Femur (tissue), 1 donor: Measurements from ENCODE around the gene DNAJC5.
"Not testable (repeated sequence)": the region's sequence is repeated elsewhere in the genome, so short reads cannot be mapped to it uniquely, and the experiment has no call there.

ENCODE experiments used
- DNase-seq: peaks from one replicate; pipeline ENCODE4 v3.0.0-alpha.2; 2017

Gene DNAJC5

DNA sequence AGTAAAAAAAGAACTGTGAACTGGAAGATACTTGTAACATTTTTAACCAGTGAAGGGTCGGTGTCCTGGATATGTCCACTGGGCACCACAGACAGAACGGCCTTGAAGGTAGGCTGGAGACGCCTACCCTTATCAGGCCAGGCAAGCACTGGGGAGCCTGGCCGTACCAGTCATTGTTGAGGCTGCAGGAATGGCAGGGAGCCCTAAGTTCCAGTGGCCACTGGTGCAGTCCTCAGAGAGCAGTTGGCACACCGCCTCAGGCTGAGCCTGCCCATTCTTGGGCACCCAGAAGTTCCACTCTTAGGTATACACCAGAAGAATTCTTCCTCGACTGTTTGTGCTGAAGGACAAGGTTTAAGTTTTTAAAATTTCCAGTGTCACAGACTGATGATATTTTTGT, 20.5 kb downstream of the DNAJC5 start:
- DNase-seq: no peak

DNA sequence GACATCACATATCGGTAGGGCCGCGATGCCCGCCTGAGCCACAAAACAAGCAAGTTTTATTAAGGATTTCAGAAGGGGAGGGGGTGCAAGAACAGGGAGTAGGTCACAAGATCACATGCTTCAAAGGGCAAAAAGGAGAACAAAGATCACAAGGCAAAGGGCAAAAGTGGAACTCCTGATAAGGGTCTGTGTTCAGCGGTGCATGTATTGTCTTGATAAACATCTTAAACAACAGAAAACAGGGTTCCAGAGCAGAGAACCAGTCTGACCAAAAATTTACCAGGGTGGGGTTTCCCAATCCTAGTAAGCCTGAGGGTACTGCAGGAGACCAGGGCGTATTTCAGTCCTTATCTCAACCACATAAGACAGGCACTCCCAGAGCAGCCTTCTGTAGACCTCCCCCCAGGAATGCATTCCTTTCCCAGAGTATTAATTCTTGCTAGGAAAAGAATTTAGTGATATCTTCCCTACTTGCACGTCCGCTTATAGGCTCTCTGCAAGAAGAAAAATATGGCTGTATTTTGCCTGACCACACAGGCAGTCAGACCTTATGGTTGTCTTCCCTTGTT, 21.5 kb downstream of the DNAJC5 start:
- DNase-seq: not testable (repeated sequence)

DNA sequence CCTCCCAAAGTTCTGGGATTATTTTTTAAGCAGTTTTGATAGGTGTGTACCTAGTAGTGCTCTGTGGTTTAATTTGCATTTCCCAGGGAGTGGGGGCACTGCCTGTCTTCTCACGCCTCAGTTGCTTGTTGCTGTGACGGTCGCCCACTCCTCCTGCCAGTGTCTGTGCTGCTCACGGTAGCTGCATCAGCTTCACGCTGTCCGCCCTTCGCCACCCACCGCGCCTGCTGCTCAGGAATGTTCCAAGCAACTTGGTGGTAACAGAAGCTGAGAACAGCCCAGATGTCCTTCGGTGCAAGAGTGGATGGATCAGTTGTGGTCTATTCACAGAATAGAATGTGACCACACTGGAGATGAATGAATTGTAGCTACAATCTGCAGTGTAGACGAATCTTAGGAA, 22.9 kb downstream of the DNAJC5 start:
- DNase-seq: no peak

DNA sequence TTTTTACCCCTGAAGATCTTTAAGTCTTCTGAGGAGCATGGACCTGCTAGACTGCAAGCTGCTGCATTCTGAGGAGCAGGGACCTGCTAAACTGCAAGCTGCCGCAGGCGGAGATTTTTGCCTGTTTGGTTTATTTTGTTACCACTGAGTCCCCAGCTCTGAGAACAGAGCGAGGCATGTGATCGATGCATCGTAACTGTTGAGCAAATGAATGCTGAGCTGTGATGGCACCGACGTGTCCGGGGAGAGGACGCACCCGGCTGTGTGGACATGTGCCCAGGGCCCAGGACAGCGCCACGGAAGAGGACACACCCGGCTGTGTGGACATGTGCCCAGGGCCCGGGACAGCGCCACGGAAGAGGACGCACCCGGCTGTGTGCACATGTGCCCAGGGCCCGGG, 24.2 kb downstream of the DNAJC5 start:
- no peak for DNase-seq

DNA sequence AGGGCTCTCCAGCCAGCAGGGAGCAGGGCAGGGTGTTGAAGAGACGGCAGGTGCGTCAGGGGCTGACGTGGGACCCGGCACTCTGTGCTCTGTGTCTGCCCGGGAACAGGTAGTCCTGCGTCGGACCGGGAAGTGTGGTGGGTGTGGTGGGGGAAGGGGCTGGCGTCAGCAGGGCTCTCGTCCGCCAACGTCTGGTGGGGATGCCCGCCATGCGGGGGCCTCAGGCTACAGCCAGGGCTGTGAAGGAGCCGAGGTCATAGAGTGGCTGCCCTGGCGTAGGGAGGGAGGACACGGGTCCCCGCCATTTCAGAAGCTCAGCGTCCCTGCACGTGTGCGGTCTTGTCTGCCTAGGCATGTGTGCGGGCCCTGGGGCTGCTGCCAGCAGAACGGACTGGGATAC, 25.3 kb downstream of the DNAJC5 start:
- DNase-seq: no peak

DNA sequence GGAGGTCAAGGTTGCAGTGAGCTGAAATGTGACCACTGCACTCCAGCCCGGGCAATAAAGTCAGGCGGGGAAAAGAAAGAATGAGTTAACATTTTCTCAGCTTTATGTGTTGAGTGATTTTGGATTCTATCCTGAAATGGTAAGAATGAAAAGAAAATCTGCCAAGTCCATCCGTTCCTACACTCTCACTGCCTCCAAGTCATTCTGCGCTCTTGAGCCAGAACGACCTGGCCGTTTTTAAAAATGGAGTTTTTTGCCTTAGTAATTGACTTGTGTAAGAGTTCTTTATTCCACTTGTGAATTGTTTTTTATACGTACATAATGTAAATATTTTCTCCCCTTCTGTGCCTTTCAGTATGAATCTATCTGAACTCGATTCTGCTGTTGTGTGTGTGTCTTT, 28.7 kb downstream of the DNAJC5 start:
- DNase-seq: no peak

DNA sequence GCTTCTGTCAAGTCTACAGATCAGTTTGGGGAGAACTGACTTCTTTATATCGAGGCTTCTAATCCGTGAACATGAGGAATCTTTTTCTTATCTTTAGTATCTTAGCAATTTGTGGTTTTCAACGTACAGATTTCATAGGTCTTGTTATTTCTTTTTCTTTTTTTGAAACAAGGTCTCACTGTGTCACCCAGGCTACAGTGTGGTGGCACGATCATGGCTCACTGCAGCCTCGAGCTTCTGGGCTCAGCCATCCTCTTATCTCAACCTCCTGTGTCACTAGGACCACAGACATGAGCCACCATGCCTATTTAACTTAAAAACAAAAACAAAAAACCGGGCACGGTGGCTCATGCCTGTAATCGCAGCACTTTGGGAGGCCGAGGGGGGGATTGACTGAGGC, 29.3 kb downstream of the DNAJC5 start:
- no peak for DNase-seq

DNA sequence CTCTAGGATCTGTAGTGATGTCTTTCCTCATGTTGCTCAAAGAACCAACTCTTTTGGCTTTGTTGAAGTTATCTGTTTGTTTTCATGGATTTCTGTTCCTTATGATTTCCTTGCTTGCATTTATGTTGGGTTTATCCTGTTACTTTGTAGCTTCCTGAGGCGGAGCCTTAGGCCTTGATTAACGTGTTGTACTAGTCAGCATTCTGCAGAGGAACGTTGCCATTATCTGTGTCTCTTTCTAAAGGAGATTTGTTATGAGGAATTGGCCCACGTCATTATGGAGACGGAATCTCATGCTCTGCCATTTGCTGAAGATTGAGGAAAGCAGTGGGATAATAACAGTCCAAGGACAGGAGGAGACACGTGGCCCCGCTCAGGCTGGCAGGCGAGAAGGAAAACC, 31.4 kb downstream of the DNAJC5 start:
- DNase-seq: no peak

DNA sequence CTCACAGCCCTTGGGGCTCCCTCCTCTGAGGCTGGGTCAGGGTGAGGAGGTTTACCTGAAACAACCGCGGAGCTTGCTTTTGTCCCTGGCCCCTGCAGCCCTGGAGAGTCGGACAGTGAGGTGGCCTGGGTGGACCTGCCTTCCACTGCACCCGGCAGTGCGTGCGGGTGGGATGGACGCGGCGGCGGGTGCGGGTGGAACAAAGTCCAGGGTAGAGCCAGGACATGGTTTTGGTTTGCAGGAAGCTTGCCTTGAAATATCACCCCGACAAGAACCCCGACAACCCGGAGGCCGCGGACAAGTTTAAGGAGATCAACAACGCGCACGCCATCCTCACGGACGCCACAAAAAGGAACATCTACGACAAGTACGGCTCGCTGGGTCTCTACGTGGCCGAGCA, 34.1 kb downstream of the DNAJC5 start:
- DNase-seq: no peak

DNA sequence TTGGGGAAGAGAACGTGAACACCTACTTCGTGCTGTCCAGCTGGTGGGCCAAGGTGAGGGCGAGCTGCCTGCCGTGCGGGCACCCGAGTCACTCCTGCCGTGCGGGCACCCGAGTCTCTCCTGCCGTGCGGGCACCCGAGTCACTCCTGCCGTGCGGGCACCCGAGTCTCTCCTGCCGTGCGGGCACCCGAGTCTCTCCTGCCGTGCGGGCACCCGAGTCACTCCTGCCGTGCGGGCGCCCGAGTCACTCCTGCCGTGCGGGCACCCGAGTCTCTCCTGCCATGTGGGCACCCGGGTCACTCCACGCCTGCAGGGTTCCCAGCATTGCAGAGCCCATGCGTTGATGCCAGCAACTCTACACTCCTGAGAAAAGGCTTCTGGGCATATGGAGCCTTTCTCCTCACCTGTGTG, 34.6 kb downstream of the DNAJC5 start:
- not testable (repeated sequence) for DNase-seq

DNA sequence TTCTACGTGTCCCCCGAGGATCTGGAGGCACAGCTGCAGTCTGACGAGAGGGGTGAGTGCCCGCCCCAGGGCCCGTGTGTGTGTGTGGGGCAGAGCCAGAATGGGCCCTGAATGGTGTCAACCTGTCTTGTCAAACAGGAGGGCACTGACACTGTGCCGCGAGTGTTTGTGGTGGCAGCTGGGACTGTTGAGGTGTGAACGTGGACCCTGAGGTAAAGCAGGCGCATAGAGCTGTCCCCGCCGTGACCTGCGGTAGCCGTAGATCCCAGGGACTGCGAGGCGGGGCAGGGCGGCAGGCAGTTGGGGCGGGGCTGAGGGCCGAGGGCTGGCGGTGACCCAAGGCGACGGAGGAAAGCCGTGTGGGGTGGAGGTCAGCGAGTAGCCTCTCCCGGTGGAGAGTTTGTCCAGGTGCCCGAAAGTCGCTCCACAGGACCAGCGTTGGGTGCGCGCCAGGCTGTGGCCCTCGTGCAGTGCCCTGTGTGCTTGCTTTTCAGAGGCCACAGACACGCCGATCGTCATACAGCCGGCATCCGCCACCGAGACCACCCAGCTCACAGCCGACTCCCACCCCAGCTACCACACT, 36.1 kb downstream of the DNAJC5 start:
- no peak for DNase-seq

DNA sequence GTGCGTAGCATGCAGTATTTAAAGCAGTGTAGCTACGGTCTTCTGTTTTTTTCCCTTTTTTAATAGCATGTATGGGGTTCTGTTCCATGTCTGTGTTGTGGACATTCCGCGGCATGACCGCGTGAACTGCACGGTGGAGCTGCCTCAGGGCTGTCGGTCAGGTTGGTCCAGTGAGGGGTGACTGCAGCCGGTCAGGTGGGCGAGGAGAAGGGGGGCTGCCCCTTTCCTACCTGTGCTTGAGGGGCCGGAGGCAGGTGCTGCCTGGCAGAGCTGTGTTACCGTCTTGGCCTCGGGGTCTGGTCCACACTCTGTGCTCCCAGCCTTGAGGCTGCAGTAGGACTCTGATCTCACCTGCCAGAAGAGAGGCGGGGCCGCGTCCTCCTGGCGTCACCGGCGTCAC, 36.8 kb downstream of the DNAJC5 start:
- no peak for DNase-seq

DNA sequence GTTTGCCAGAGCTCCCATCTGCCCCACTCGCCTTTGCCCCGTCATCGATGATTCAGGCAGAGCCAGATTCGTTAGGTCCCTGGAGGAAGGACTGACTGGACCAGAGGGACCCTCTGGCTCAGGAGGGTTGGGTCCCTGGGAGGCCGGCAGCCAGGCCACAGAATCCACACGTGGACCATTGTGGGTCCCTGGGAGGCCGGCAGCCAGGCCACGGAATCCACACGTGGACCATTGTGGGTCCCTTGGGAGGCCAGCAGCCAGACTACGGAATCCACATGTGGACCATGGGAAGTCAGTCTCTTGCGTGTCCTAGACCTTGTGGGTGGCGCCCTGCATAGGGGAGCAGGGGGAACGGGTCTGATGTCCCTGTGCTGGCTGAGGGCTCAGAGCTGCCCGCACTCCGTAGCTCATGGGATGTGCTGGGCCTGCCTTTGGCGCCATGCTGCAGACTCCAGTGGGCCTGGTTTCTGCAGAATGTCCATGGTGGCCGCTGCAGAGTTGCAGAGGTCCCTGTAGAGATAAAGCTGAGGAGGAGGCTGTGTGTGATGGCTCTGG, 37.8 kb downstream of the DNAJC5 start:
- no peak for DNase-seq

DNA sequence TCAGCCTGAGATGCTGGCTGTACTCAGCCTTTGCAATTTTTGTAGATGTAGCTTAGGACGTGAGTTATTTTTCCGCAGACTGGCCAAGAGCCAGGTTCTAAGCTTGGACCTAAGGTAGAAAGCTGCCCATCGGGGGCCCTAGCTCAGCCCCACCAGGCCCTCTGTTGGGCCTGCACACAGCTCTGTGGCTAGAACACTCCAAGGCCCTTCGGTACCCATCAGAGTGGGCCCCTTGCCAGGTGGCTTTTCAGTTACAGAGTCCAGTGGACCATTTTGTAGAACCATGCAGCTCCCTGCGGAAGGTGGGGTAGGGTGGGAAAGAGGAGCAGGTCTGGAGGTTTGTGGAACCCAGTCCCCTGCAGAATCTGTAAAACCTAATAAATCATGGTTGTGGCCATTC, 38.7 kb downstream of the DNAJC5 start:
- DNase-seq: no peak

DNA sequence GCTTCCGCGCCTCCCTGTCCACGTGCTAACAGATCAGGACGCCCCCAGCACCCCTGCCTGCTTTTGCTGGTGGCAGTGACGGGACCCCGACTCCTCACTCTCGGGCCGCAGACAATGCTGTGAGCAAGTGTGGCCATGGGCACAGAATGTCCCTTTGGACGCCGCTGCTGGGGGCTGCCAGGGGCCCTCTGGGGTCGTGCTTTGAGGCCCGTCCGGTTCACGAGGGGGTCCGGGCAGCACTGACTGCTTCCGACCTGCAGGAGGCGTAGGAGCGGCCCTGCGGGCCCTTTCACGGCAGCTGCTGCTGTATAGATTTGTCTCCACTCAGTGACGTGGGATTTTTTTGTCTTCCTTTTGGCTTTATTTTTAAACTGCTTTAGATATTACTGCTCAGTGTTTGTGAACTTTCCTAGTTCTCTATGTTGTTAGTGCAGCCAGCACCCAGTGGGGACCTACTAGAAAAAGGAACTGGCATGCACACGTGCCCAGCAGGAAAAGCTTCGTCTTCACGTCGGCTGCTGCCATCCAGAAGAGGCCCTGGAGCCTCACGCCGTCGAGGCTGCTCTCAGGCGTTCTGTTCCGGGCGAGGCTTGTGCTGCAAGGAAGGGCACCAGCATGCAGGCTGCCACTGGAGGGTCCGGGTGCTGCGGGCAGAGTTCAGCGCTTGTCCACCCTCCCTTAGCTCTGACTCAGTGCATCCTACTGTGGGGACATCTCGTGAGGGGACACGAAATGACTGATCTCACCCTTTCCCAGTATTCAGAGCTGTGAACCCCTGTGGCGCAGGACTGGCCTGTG, 39.5 kb downstream of the DNAJC5 start:
- DNase-seq: no peak

DNA sequence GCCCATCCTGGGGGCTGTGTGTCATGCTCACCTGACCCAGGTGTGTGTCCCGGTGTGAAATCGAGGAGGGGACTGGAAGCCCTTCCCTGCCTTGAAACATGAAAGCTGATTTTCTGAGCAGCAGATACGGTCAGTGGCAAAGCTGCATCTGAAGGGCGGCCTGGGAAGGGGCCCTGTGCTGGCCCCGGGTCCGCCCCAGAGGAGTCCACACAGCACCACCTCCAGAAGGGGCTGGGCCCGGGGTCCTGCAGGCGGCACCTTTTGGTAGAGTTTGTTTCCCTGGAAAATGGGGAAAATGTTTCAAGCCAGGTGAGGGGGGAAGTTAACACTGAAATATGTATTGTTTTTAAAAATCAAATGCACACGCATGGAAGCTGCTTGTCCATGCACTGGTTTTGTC, 40.5 kb downstream of the DNAJC5 start:
- no peak for DNase-seq

DNA sequence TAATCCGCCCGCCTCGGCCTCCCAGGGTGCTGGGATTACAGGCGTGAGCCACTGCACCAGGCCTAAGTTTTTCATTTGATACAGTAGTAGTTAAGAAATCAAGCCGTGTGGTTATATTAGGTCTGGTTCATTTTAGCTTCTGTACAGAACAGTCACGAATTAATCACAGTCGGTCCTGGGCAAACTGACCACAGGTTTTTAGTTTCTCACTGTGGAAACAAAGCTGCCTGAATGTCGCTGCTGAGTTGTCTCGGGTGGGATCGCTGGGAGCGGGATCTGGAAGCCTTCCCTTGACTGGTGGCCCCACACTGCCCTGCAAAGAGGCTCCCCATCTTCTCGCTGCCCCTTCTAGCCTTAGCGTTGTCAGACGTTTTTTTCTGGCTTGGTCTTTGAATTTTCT, 42.7 kb downstream of the DNAJC5 start:
- DNase-seq: peak; percentile 22

DNA sequence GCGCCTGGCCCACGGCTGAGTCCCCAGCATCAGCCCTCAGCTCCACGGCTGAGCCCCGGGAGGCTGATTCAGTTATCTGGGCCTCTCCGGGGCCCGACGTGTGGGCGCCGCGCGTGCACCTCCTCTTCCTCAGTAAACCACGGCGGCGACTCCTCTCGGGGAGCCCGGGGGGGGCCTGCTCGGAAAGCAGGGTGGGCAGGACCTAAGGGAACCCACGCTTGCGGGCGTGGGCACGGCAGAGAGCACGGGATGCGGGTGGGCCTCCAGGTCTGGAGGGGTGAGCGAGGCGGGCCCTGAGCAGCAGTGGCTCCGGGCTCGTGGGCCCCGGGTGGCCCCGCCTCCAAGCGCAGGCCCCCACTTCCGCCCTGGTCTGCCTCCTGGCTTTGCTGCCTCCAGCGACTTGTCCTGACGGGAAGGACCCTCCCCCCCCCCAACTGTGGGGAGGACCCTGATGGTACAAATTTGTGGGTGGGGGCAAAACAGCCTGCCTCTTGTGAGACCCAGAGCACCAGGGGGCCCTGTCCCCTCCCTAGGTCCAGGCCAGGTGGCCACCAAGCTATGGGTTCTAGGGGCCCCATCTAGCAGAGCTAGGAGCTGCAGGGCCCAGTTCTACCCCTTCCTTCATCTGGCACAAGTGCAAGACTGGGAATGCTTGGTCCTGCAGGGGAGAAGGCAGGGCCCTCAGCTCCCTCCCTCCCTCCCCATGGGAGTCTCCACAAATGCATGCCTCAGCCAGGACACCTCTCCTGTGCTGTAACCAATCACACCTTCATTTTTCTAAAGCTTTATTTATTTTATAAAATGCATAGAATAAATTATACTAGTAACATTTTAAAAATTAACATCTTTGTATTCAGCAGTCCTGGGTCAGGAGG, 44.4 kb downstream of the DNAJC5 start:
- DNase-seq: peak; percentile 36

DNA sequence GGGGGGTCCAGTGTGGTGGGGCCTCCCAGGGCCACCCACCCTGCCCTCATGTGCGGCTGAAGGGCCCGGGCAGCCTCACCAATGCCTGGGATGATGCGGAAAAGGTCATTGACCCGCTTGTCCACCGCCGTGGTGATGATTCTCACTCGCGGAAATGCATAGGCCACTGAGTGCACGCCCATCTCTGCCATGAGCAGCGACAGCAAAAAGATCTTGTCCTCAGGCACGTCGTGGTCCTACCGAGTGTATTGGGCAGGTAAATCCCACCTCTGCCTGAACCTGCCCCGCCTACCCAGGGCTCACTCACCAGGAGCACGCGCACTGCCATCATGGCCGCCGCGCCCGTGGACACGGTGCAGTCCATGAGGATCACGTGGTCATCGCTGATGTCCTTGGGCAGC, 45.1 kb downstream of the DNAJC5 start:
- DNase-seq: peak; percentile 22

DNA sequence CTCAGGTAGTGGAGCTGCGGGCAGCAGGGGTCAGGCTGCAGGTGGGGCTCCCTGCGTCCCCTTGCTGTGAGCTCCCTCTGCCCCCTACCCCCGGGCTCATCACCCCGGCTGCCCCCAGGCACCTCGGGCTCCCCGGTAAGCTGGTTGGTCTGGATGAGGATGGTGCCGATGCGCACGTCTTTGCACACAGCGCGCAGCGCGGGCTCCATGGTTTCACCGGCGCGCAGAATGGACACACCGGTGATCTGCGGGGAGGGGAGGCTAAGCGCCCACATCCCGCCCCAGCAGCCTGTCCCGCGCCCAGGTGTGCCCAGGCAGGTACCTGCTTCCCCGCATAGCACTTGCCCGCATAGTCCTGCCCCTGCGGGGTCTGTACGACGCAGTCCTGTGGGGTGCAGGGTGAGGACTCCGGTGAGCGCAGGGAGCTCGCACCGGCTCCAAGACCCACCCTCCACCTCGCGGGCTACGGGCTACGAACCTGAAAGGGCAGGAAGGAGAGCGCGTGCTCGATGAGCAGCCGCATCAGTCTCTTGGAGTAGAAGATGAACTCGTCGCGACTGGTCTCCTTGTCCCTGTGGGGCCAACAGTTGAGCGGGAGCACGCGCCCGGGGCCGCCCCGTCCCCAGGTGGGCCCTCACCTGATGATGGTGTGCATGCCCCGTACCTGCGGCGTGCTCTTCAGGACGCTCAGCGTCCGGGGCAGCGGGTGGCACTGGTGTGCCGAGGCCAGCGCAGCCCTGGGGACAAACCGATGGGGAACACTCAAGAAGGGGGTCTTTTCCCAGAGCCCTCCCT, 45.7 kb downstream of the DNAJC5 start:
- peak; percentile 24 for DNase-seq

DNA sequence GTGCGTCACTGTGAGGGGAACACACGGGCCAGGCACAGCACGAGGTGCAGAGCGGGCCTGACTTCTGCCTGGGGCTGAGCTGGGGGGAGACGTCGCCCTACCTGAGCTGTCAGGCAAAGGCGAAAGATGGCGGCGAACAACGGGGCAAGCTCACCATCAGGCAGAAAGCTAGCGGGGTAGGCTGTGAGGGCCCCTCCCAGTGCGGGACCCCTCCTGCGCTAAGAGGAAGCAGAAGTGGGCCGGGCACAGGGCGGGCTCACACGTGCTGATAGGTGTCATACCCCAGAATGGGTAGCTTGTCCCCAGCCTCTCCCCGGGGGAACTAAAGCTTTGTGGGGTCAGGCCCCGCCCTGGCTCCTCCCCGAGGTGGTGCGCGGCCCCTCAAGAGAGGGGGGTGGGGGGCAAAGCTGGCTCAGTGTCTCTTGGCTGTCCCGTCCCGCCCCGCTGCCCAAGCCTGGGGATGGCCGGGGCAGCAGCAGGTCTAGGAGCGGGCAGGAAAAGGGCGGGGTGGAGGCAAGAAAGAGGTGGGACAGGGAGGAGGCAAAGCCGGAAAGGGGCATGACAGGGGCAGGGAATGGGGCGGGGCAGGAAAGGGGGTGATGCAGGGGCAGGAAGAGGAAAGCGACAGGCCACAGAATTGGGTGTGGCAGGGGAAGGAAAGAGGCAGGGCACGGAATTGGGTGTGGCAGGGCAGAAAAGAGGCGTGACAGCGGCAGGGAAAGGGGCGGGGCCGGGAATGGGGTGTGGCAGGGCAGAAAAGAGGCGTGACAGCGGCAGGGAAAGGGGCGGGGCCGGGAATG, 46.6 kb downstream of the DNAJC5 start:
- DNase-seq: peak; percentile 78
